Lower leg skin (tissue), 4 donors: ENCODE measurements around the gene PIGC. TPM values are rescaled to one million over a fixed set of nuclear protein-coding genes. Genes with fewer than 3 reads are reported as not detected.

Source experiments
- DNase-seq, 2 donors: peaks; one replicate each; pipeline ENCODE4 v3.0.0-alpha.2; 2019; ENCODE audit warnings: low spot score in 2 of 2
- H3K4me3 ChIP-seq: fragments of 200-600 bp; sonication (generic); 2 replicates; pipeline ENCODE4 v1.5.1; 2017; ENCODE audit warnings: mild to moderate bottlenecking, low read depth; ENCODE audit not compliant: poor library complexity, severe bottlenecking
- CTCF ChIP-seq, 3 donors: fragments of 450-650 bp; IDR thresholded peaks; one replicate each; pipeline ENCODE4 v1.5.1; 2016; ENCODE audit warnings: antibody characterized with exemption in 3 of 3, mild to moderate bottlenecking in 3 of 3, moderate library complexity in 2 of 3
- POLR2A ChIP-seq, 2 donors: fragments of 450-650 bp; IDR thresholded peaks; one replicate each; pipeline ENCODE4 v1.6.1; 2016 to 2017; ENCODE audit warnings: antibody characterized with exemption in 2 of 2, mild to moderate bottlenecking in 1 of 2, moderate library complexity in 1 of 2
- WGBS, 2 donors: methylation state at CpG; one replicate each; pipeline ENCODE4 v1.1.5; 2018; 5-methylcytosine and 5-hydroxymethylcytosine counted together
- intact Hi-C: fragments of 100-400 bp; cut with DNase I; formaldehyde crosslinking; loops from one replicate; pipeline ENCODE4 v1.15.0; 2023; ENCODE audit warnings: low total_unique reads
- total RNA-seq, 4 donors: library from RNA; depleted of rRNA; stranded (reverse); fragments of >200 nt; gene quantifications; one replicate each; pipeline ENCODE4 v1.1.0, GENCODE V29; 2016

The PIGC gene
- total RNA-seq, 4 donors from 2014 or later, result 26.2 to 60.3 (median 48.4) TPM

GRCh38 chr1:172408958-172409357 is 34.9 kb downstream of the PIGC start:
- TF ChIP-seq POLR2A (IDR thresholded peaks at IDR 0.05) (no peak), CTCF (IDR thresholded peaks at IDR 0.05) (no peak)
- 47 to 62% methylated on average over 1 of the region's 1 CpG for WGBS, 2 donors
- H3K4me3 ChIP-seq, result no peak overlapping the region
- intact Hi-C loops, result no loop called here
- DNase-seq, result no peak

- intact Hi-C loops, result no loop called here
- 91 to 95% methylated on average over 1 of the region's 1 CpG for WGBS, 2 donors
- TF ChIP-seq POLR2A (IDR thresholded peaks at IDR 0.05) (no peak), CTCF (IDR thresholded peaks at IDR 0.05) (no peak)
- no peak overlapping the region for H3K4me3 ChIP-seq
- DNase-seq, result no peak
These were observed 36.9 kb downstream of the PIGC start for GRCh38 chr1:172406968-172407367.

GRCh38 chr1:172405912-172406311 is 38.0 kb downstream of the PIGC start:
- TF ChIP-seq POLR2A (IDR thresholded peaks at IDR 0.05) (no peak), CTCF (IDR thresholded peaks at IDR 0.05) (no peak)
- intact Hi-C loops, result no loop called here
- no peak for DNase-seq
- H3K4me3 ChIP-seq, result no peak overlapping the region

GRCh38 chr1:172404121-172404520 is 39.7 kb downstream of the PIGC start:
- intact Hi-C loops, result no loop called here
- no peak overlapping the region for H3K4me3 ChIP-seq
- TF ChIP-seq POLR2A (IDR thresholded peaks at IDR 0.05), result no peak
- no peak for TF ChIP-seq CTCF (IDR thresholded peaks at IDR 0.05)
- no peak for DNase-seq

GRCh38 chr1:172402878-172403569 is 40.8 kb downstream of the PIGC start:
- no peak overlapping the region for H3K4me3 ChIP-seq
- WGBS, 2 donors, result 65 to 68% methylated on average over 1 of the region's 1 CpG
- DNase-seq, result no peak
- TF ChIP-seq POLR2A (IDR thresholded peaks at IDR 0.05) (no peak), CTCF (IDR thresholded peaks at IDR 0.05) (no peak)
- intact Hi-C loops, result no loop called here

- intact Hi-C loops, result no loop called here
- H3K4me3 ChIP-seq, result no peak overlapping the region
- WGBS, 2 donors, result 82 to 83% methylated on average over 5 of the region's 5 CpGs
- TF ChIP-seq CTCF (IDR thresholded peaks at IDR 0.05) (no peak), POLR2A (IDR thresholded peaks at IDR 0.05) (no peak)
- DNase-seq, result no peak
These were observed 42.0 kb downstream of the PIGC start for GRCh38 chr1:172401892-172402291.
